ENCODE measurements around the gene PXDN.
"Not testable (repeated sequence)": the region's sequence is repeated elsewhere in the genome, so short reads cannot be mapped to it uniquely, and the experiment has no call there.

PXDN gene

DNA sequence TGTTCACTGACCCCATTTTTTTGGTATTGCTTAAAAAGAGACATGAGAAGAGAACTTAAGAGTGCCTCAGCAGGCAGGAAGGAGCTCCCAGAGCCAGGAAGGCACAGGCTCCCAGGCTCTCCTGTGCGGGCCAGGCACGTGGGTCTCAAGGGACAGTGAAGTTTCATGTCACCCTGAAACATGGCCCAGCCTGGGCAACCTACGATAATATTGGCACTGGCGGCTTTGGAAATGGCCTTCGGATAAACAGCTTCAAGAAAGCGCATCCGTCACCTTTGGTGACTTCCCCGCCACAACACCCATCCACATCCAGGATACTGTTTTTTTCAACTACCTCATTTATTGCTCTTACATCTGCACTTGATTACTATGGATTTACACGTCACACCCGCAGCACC is 30.5 kb downstream of the PXDN start:
- in situ Hi-C loops (cut with MboI; ENCODE audit: low pct_unique_long_range_greater_than_20kb, low sequenced_read_pairs), result no loop called here
- DNase-seq, result no peak

DNA sequence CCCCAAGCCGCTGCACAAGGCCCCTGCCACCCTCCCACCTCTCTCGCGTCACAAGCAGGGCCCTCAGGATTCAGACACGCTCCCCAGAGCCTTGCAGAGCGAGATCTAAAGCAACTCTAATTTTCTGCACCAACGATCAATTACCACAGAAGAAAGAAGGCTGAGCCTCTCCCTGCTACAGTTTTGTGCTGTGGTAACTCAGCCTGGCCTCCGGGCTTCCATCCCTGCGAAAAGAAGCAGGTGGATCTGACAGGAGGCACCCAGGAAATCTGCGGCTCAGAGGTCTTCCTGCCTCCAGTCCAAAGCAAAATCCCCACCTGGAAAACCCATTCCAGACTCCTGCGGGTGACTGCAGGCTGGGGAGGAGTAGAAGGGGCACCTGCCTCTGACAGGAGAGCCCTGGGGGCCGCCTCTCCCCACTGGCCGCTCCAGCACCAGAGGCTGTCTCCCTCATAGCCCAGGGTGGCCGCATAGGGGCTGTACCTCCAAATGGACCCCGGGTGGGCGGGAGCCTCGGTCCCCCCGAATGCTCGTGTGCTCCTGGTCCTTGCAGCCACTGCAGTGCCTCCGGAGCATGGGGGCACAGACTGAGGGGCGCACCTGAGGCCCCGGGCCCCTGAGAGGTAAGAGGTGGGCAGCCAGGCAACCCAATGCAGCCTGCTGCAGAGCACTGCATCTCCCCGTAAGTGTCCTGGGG is 31.0 kb downstream of the PXDN start:
- no peak for DNase-seq
- in situ Hi-C loops (cut with MboI; ENCODE audit: low pct_unique_long_range_greater_than_20kb, low sequenced_read_pairs), result no loop called here

DNA sequence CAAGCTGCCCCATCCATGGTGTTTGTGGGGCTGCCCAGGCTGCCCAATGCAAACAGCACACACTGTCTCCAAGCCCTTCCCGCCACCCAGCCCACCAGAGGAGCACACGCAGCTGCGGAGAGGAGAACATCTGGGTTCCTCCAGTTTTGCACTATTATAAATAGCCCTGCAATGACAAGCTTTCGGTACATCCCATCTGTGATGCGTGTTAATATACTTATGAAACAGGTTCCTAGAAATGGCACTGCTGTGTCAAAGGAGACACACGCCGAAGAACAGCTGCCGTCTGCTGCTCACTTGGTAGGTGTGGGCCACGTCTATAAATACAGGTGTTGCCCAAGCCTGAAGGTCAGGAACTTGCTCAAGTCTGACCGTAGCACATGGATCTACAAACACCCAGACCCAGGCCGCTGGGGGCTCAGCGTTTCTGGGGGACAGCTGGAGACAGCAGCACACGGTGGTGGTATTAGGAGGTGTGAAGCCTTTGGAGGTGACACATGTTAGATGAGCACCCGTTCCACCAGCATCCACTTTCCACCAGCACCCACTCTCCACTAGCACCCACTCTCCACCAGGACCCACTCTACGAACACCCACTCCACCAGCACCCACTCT is 34.3 kb downstream of the PXDN start:
- in situ Hi-C loops (cut with MboI; ENCODE audit: low pct_unique_long_range_greater_than_20kb, low sequenced_read_pairs), result no loop called here
- DNase-seq, result no peak

DNA sequence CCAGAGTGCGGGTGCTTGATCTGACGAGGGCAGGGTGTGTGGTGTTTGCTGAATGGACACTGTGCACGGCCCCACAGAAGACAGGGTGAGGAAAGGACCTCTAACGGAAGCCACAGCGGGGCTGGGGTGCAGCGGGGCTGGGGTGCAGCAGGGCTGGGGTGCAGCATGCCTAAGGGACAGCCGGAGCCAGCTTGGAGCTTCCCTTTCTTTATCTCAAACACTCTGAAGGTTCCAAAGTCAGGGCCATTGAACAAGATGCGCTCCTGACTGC is 35.0 kb downstream of the PXDN start:
- DNase-seq, result no peak
- in situ Hi-C loops (cut with MboI; ENCODE audit: low pct_unique_long_range_greater_than_20kb, low sequenced_read_pairs), result no loop called here

DNA sequence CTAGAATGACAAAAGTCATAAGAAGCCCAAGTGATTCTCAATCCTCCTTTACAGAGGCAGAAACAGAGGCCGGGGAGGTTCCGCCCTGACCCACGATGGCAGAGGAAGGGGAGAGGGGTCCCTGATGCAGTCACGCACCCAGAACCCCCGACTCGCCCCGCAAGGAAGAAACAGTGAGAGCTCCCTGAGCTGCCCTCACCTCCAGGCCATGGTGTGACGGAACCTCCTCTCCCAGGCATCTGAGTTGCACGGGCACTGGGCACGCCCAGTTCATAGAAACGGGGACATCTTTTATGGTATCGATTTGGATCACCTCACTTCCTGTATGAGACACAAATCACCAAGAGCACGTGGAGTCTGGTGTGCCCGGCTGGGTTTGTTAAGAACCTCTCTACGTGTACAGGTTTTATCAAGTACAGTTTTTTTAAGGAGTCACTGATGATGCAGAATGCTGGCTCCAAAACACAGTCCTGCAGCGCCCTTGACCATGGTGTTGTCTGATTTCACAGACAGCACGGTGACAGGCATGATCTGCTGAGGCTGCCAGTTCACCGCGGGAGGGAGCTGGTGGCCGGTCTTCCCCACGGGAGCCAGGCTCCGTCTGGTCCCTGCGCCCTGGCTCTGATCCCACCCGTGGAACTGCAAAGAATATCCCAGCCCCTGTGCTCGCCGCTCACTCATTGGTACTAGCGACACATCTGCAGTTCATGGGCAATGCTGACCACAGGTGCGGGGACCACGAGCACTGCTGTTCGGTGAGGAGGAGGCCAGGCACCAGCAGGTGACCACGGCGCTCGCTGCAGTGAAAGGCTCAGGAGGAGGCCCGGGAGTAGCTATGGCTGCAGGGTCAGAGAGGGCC is 35.6 kb downstream of the PXDN start:
- in situ Hi-C loops (cut with MboI; ENCODE audit: low pct_unique_long_range_greater_than_20kb, low sequenced_read_pairs), result no loop called here
- no peak for DNase-seq

DNA sequence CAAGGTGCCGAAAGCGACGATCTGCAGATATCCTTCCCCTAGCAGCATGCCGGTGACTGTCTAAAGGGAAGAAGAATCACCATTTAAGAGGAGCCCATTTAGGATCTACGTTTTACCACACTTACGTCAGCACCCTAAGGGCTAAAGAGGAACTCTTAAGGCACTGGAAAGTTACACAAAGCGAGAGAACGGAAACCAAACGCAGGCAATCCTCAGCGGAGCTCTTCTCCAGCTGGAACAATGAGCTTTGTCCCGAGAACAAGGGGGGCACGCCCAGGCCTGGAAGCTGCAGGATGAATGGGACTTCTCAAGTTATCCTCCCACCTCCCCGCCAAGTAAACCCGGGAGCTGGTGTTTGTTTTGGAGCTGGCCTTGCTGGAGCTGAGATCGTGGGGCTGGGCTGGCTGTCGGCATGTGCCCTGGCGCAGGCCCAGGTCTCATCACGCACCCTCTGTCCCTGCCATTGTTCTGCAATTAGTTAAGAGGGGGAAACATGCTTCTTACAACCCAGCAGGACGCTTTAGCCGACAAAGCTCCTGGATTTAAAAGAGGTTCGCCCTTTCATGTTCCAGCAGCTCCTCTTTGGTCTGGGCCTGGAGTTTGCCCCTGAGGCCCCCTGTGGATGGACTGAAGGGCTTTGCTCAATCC is 36.4 kb downstream of the PXDN start:
- in situ Hi-C loops (cut with MboI; ENCODE audit: low pct_unique_long_range_greater_than_20kb, low sequenced_read_pairs), result no loop called here

DNA sequence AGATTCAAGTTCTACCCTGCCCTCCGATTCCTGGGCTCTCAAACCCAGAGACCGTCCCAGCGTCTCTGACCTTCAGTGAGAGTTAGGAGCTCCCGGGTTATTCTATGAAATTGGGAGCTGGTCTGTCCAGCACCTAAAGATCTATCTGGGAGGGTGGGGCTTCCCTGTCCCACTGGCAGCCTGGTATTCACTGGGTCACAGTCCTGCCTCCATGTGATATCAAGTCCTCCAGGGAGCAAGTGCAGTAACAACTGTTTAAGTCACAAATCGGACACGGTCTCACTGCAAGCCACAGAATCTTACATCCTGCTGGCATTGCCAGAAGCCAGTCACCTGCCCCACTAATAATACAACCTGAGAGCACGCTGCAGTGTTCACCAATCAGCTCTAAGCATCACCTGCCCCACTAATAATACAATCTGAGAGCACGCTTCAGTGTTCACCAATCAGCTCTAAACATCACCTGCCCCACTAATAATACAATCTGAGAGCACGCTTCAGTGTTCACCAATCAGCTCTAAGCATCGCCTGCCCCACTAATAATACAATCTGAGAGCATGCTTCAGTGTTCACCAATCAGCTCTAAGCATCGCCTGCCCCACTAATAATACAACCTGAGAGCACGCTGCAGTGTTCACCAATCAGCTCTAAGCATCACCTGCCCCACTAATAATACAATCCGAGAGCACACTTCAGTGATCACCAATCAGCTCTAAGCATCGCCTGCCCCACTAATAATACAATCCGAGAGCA is 38.0 kb downstream of the PXDN start:
- in situ Hi-C loops (cut with MboI; ENCODE audit: low pct_unique_long_range_greater_than_20kb, low sequenced_read_pairs); DNase-seq: not testable (repeated sequence)

More for the DNA sequence above, 36.4 kb downstream of the PXDN start:
- DNase-seq, result no peak

DNA sequence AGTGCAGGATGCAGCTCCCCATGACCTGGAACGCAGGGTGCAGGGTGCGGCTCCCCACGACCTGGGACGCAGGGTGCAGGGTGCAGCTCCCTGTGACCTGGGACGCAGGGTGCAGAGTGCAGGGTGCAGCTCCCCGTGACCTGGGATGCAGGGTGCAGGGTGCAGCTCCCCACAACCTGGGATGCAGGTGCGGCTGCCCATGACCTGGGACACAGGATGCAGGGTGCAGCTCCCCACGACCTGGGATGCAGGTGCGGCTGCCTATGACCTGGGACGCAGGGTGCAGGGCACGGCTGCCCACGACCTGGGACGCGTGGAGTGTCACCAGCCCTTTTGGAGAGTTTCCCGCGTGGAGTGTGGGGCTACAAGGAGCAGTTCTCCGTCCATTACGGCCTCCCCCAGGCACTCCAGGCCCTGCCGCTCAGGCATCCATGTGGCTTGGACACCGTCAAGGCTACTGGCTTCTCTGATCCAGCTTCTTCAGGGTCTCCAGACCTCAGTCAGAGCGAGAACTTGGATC is 38.7 kb downstream of the PXDN start:
- no peak for DNase-seq
- in situ Hi-C loops (cut with MboI; ENCODE audit: low pct_unique_long_range_greater_than_20kb, low sequenced_read_pairs), result no loop called here

DNA sequence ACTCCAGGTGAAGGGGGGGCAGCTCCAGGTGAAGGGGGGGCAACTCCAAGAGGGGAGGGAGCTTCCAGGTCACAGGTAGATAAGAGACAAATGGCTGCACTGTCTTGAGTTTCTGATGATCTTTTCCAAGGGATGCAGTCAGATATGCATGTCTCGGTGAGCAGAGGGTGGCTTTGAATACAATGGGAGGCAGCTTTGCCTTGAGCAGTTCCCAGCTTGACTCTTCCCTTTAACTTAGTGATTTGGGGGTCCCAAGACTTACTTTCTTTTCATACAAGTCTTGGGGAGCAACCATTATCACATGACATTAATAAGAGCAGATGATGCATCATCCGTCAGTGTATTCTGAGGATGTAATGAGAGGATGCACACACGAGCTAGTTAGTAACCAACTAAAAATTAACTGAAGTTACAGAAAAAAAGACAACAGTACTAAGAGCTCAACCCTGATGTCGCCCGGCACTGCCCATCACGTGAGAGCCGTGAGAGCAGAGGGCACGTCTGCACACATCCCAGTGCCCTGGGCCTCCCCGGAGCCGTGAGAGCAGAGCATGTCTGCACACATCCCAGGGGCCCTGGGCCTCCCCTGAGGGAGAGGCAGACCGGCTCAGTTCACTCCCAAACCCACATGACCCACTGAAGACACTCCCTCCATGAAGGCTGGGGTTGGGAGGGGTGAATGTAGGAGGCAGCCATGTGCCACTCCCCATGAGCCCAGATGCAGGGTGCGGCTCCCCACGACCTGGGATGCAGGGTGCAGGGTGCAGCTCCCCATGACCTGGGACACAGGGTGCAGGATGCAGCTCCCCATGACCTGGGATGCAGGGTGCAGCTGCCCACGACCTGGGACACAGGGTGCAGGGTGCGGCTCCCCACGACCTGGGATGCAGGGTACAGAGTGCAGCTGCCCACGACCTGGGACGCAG is 39.4 kb downstream of the PXDN start:
- DNase-seq, result no peak
- in situ Hi-C loops (cut with MboI; ENCODE audit: low pct_unique_long_range_greater_than_20kb, low sequenced_read_pairs), result no loop called here

DNA sequence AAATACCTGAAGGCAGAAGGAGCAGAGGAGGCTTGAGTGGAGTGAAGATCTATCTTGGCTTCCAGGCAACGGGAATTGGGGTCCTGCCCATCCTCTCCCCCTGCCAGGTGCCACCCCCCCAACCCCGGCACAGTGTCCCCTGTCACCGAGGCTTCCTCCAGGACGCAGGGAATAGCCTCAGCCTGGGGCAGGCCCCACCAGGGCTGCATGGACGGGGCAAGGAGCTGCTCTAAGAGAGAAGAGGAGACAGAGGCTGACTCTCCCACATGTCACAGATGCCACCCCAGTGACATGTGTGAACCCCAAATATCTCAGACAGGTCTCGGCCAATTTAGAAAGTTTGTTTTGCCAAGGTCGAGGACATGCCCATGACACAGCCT is 42.1 kb downstream of the PXDN start:
- DNase-seq, result no peak
- in situ Hi-C loops (cut with MboI; ENCODE audit: low pct_unique_long_range_greater_than_20kb, low sequenced_read_pairs), result no loop called here

DNA sequence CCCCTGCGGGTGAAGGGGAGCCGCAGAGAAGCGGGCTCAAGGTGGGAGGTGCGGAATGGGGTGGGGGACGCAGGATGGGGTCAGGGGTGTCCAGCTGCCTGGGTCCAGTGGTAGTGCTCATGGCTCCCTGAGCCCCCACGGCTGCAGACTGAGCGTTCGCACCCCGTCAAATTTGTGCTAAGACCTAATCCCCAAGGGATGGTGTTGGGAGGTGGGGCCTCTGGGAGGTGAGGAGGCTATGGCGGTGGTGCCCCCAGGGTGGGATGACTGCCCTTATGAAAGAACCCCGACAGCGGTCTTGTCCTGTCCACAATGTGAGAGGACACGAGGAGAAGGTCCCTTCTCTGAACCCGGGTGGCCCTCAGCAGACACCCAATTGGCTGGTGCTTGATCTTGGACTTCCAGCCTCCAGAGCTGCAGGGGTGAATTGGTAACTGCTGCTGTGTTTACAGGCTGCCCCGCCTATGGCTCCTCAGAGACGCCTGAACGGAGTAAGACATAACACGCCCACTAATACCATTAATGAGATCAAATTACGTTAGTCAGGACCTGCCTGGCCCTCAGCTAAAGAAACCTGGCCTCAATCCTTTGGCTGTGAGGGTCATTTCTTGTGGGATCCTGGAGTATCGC is 42.6 kb downstream of the PXDN start:
- DNase-seq, result no peak
- in situ Hi-C loops (cut with MboI; ENCODE audit: low pct_unique_long_range_greater_than_20kb, low sequenced_read_pairs), result no loop called here

DNA sequence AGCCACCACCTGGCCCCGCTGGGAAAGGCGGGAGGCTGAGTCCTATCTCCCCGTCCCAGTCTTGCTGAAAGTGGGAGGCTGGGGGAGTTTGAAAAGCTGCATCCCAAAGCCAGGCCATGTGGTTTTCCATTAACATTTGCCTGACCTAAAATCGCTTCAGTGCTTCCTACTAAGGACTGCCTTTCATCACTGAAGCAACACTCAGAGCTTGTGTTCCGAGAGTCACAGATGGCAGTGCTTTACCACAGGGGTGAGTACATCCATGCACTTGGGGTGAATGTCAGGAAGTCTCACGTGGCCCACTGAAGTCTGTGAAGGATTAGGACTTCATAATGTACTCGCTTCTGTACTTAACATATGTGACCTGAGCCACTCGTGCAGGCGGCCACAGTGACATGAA is 43.3 kb downstream of the PXDN start:
- DNase-seq, result no peak
- in situ Hi-C loops (cut with MboI; ENCODE audit: low pct_unique_long_range_greater_than_20kb, low sequenced_read_pairs), result no loop called here

DNA sequence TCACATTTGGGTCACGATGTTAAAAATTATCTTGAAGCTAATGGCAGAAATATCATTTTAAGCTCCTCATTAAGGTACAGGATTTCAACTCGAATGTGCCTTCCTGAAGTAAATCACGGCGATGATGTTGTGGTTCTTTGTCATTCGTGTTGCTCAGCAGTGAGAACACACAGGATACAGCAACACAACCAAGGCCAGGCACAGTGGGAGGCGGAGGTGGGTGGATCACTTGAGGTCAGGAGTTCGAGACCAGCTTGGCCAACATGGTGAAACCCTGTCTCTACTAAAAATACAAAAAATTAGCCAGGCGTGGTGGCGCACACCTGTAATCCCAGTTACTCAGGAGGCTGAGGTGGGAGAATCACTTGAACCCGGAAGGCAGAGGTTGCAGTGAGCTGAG is 43.9 kb downstream of the PXDN start:
- in situ Hi-C loops (cut with MboI; ENCODE audit: low pct_unique_long_range_greater_than_20kb, low sequenced_read_pairs); DNase-seq: not testable (repeated sequence)

DNA sequence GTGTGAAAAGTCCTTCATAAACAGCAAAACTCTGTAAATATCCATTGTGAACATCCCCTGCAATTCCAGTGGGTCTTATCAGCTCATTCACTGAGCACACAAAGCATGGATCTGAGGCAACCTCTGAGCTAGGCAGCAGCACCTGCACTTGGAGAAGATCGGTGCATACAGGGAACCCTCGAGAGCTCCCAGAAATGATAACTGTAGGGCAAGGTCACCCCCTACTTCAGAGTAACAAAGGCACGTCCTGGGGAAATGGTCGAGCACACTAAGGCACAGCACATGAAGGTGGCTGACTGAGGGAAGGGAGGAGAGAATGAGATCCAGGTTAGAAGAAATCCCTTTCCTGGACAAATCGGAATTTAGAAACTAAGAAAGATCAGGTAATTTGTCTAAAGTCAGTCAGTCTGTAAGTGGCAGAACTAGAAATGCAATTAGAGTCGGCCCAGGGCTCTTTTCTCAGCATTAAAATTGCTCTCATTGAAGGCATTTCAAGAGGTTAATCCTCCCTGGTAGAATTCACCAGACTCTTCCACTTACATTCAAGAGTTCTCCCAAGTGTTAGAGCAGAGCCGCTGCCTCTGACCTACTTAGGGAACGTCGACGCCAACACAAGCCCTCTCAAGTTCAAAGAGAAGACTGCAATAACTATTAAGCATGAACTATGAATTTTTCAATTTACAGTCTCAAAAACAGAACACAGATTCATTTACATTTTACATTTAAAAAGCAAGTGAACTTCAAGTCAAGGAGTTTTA is 45.9 kb downstream of the PXDN start:
- DNase-seq, result no peak
- in situ Hi-C loops (cut with MboI; ENCODE audit: low pct_unique_long_range_greater_than_20kb, low sequenced_read_pairs), result no loop called here

DNA sequence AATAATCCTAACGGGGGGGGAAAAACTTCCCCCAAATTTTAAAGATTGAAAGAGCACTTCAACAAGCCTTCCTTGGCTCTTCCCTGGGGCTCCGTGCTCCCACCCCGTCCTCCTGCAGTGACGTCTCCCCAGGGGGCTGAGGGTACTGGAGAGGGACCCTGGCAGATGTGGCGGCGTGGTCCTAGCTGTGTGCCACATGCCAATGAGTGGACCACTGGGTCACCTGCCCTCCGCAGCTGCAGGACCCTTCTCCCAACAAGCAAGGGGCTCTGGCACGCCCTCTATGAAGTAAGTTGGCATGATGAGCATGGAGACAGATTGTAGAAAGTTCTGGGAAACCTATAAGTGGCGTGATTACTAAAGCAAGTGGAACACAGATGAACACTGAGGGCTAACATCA is 46.7 kb downstream of the PXDN start:
- in situ Hi-C loops (cut with MboI; ENCODE audit: low pct_unique_long_range_greater_than_20kb, low sequenced_read_pairs), result no loop called here

DNA sequence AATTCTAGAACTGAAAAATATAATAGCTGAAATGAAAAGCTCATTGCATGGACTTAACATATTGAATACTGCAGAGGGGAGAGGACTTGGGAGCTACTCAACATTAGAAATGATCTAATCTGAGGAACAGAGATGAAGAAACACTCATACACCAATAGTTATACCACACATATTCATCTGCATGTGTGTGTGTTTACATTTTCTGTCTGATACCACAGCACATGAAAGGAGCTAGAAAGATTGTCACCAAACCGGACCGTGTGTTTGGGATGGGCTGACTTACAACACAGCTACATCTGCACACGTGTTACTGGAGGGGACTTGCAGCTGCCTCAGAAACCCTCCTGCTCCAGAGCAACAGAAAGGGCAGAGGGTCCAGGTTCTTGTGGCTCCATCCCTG is 47.8 kb downstream of the PXDN start:
- no peak for DNase-seq
- in situ Hi-C loops (cut with MboI; ENCODE audit: low pct_unique_long_range_greater_than_20kb, low sequenced_read_pairs), result no loop called here

More for the DNA sequence above, 46.7 kb downstream of the PXDN start:
- DNase-seq, result no peak
